Astrocyte (in vitro differentiated cells and primary cell): ENCODE measurements around the gene IRF4. TPM values are rescaled to one million over a fixed set of nuclear protein-coding genes. Genes with fewer than 3 reads are reported as not detected.

Source experiments
- DNase-seq: peaks from one replicate; pipeline ENCODE4 v3.0.0-alpha.2; 2010; ENCODE audit warnings: low read depth
- FAIRE-seq: peaks from 2 replicates; lab custom pipeline; 2011; peaks lifted over from hg19 to GRCh38; lab: Jason Lieb, UNC
- H2AFZ ChIP-seq: 2 replicates; pipeline ENCODE4 v1.6.0; 2012; ENCODE audit warnings: low read depth, low read length, inconsistent platforms
- H3K27ac ChIP-seq: 2 replicates; pipeline ENCODE4 v1.5.1; 2011; ENCODE audit warnings: low read depth, low read length, inconsistent platforms
- H3K27me3 ChIP-seq: 2 replicates; pipeline ENCODE4 v1.6.0; 2011; ENCODE audit warnings: low read length, inconsistent platforms; ENCODE audit not compliant: insufficient read depth
- H3K36me3 ChIP-seq: 2 replicates; pipeline ENCODE4 v1.5.1; 2011; ENCODE audit warnings: low read length, inconsistent platforms; ENCODE audit not compliant: insufficient read depth
- H3K4me1 ChIP-seq: 2 replicates; pipeline ENCODE4 v1.5.1; 2011; ENCODE audit warnings: low read length, inconsistent platforms; ENCODE audit not compliant: insufficient read depth
- H3K4me2 ChIP-seq: 2 replicates; pipeline ENCODE4 v1.6.0; 2012; ENCODE audit warnings: low read length, inconsistent platforms
- H3K4me3 ChIP-seq: 2 replicates; pipeline ENCODE4 v1.5.1; 2011; ENCODE audit warnings: low read depth, mild to moderate bottlenecking, low read length, inconsistent platforms; ENCODE audit not compliant: insufficient read depth
- H3K79me2 ChIP-seq: 2 replicates; pipeline ENCODE4 v1.6.0; 2012; ENCODE audit warnings: mild to moderate bottlenecking, low read length, inconsistent platforms; ENCODE audit not compliant: insufficient read depth
- H3K9ac ChIP-seq: 2 replicates; pipeline ENCODE4 v1.6.0; 2012; ENCODE audit warnings: mild to moderate bottlenecking, low read length, inconsistent platforms
- H3K9me3 ChIP-seq: 2 replicates; pipeline ENCODE4 v1.5.1; 2012; ENCODE audit warnings: low read depth, mild to moderate bottlenecking, low read length, inconsistent platforms; ENCODE audit not compliant: insufficient read depth
- H4K20me1 ChIP-seq: 2 replicates; pipeline ENCODE4 v1.6.0; 2012; ENCODE audit warnings: low read length, inconsistent platforms; ENCODE audit not compliant: insufficient read depth
- H3K27ac Mint-ChIP-seq: one replicate; pipeline ENCODE4 v1.8.0; 2021; ENCODE audit warnings: mild to moderate bottlenecking, mixed read lengths; ENCODE audit not compliant: unreplicated experiment
- H3K27me3 Mint-ChIP-seq: one replicate; pipeline ENCODE4 v1.8.0; 2021; ENCODE audit warnings: low read depth, mixed read lengths; ENCODE audit not compliant: unreplicated experiment
- H3K36me3 Mint-ChIP-seq: one replicate; pipeline ENCODE4 v1.8.0; 2021; ENCODE audit warnings: low read depth, mixed read lengths; ENCODE audit not compliant: unreplicated experiment
- H3K4me1 Mint-ChIP-seq: one replicate; pipeline ENCODE4 v1.8.0; 2021; ENCODE audit warnings: low read depth, mixed read lengths; ENCODE audit not compliant: unreplicated experiment
- H3K4me3 Mint-ChIP-seq: one replicate; pipeline ENCODE4 v1.8.0; 2021; ENCODE audit warnings: mild to moderate bottlenecking, moderate library complexity, mixed read lengths; ENCODE audit not compliant: unreplicated experiment
- H3K9me3 Mint-ChIP-seq: one replicate; pipeline ENCODE4 v1.8.0; 2021; ENCODE audit warnings: mild to moderate bottlenecking, mixed read lengths; ENCODE audit not compliant: unreplicated experiment
- EZH2 ChIP-seq: IDR thresholded peaks from 2 replicates; pipeline ENCODE4 v1.6.1; 2012; ENCODE audit warnings: mild to moderate bottlenecking, low read length, inconsistent platforms; ENCODE audit not compliant: insufficient read depth
- total RNA-seq: library from RNA; stranded (reverse); gene quantifications from 2 replicates; pipeline ENCODE4 v1.2.1, GENCODE V29; 2021
- TF ChIP-seq, protein P1 (sequence below): IDR thresholded peaks from 2 replicates; pipeline ENCODE4 v1.5.1; 2011; ENCODE audit warnings: low read depth, mild to moderate bottlenecking, inconsistent platforms, low read length, moderate library complexity; ENCODE audit not compliant: insufficient read depth

Gene IRF4
- total RNA-seq, 1 donor from 2014 or later: 0.30 TPM

DNA sequence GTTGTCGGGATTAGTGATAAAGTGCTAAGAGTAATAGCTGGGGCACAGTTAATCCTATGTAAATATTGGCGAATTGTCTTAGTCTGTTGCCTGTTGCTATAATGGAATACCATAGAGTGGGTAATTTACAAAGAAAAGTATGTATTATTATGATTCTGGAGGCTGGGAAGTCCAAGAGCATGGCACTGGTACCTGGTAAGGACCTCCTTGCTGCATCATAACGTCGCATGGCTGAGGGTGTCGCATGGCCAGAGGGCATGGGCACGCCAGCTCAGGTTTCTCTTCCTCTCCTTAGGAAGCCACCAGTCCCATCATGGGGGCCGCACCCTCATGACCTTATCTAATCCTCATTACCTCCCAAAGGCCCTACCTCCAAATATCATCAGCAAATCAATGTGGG lies 29.7 kb downstream of the IRF4 start:
- Histone ChIP-seq H3K79me2 (no peaks in the 10 kb centered on the region), H2AFZ (no peak overlapping the region), H3K27ac (no peak overlapping the region), H3K9me3 (no peaks in the 10 kb centered on the region), H3K4me3 (no peak overlapping the region), H3K27me3 (peaks cover 21% of the 10 kb centered on the region), H3K9ac (no peak overlapping the region), H4K20me1 (no peaks in the 10 kb centered on the region), H3K4me1 (peaks cover 10% of the 10 kb centered on the region), H3K36me3 (no peaks in the 10 kb centered on the region), H3K4me2 (no peak overlapping the region)
- TF ChIP-seq EZH2: no peak
- TF ChIP-seq, protein P1, sequence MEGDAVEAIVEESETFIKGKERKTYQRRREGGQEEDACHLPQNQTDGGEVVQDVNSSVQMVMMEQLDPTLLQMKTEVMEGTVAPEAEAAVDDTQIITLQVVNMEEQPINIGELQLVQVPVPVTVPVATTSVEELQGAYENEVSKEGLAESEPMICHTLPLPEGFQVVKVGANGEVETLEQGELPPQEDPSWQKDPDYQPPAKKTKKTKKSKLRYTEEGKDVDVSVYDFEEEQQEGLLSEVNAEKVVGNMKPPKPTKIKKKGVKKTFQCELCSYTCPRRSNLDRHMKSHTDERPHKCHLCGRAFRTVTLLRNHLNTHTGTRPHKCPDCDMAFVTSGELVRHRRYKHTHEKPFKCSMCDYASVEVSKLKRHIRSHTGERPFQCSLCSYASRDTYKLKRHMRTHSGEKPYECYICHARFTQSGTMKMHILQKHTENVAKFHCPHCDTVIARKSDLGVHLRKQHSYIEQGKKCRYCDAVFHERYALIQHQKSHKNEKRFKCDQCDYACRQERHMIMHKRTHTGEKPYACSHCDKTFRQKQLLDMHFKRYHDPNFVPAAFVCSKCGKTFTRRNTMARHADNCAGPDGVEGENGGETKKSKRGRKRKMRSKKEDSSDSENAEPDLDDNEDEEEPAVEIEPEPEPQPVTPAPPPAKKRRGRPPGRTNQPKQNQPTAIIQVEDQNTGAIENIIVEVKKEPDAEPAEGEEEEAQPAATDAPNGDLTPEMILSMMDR: no peak
- no peak overlapping the region for H3K4me3 Mint-ChIP-seq
- peaks cover 10% of the 10 kb centered on the region for H3K9me3 Mint-ChIP-seq
- no peak for FAIRE-seq
- no peak overlapping the region for H3K27ac Mint-ChIP-seq
- peaks cover 20% of the 10 kb centered on the region for H3K27me3 Mint-ChIP-seq
- DNase-seq: no peak
- peaks cover 2% of the 10 kb centered on the region for H3K36me3 Mint-ChIP-seq
- H3K4me1 Mint-ChIP-seq: peaks cover 15% of the 10 kb centered on the region

GRCh38 chr6:422433-423054 lies 31.0 kb downstream of the IRF4 start:
- H3K4me1 ChIP-seq: peaks cover 10% of the 10 kb centered on the region
- peaks cover 15% of the 10 kb centered on the region for H3K27me3 ChIP-seq
- no peak overlapping the region for H3K4me3 ChIP-seq
- H3K79me2 ChIP-seq: no peaks in the 10 kb centered on the region
- Mint-ChIP-seq H3K27me3 (peaks cover 12% of the 10 kb centered on the region), H3K36me3 (peaks cover 2% of the 10 kb centered on the region), H3K4me3 (no peak overlapping the region), H3K27ac (peak overlapping the region; percentile 41), H3K4me1 (peaks cover 15% of the 10 kb centered on the region), H3K9me3 (peaks cover 6% of the 10 kb centered on the region)
- no peaks in the 10 kb centered on the region for H4K20me1 ChIP-seq
- FAIRE-seq: peak; percentile 82
- DNase-seq: peak; percentile 92
- peaks cover 4% of the 10 kb centered on the region for H3K9me3 ChIP-seq
- H2AFZ ChIP-seq: no peak overlapping the region
- no peak overlapping the region for H3K4me2 ChIP-seq
- no peak for TF ChIP-seq EZH2
- TF ChIP-seq, protein P1: no peak
- H3K36me3 ChIP-seq: no peaks in the 10 kb centered on the region
- no peak overlapping the region for H3K9ac ChIP-seq
- H3K27ac ChIP-seq: no peak overlapping the region
